Activated CD4-positive, alpha-beta T cell treated with anti-CD3 and anti-CD28 coated beads, Interleukin-2, amount 50 U/mL, for 4 hours (primary cell): Measurements from ENCODE around the gene PAWR.
"Not testable (repeated sequence)": the region's sequence is repeated elsewhere in the genome, so short reads cannot be mapped to it uniquely, and the experiment has no call there.

Experiments
- DNase-seq, 2 experiments: peaks; one replicate each; pipeline ENCODE4 v3.0.0-alpha.2; 2020

The PAWR gene

GRCh38 chr12:79645235-79645630 is 45.5 kb downstream of the PAWR start:
- no peak for DNase-seq

GRCh38 chr12:79644274-79645234 is 46.2 kb downstream of the PAWR start:
- DNase-seq: no peak

DNA sequence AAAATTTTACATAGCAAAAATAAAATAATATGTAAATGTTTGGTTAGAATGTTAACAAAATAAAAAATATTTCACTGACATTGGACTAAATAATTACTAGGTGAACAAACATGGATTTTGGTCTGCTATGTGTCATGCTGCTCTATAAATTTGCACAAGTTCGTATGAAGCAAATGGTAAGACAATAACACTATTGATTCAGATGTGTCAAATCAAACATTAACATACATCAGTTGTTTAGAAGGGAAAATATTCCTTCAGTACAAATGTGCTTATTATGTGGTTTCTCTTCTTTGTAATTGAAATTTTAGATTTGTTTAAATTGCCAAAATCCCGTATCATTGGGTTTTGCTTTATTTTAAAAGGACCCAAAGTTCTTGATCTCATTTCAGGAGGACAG is 46.9 kb downstream of the PAWR start:
- DNase-seq: no peak

GRCh38 chr12:79638490-79638889 is 52.3 kb downstream of the PAWR start:
- DNase-seq: no peak

- no peak for DNase-seq
Observed at GRCh38 chr12:79637093-79637492, 53.7 kb downstream of the PAWR start.

DNA sequence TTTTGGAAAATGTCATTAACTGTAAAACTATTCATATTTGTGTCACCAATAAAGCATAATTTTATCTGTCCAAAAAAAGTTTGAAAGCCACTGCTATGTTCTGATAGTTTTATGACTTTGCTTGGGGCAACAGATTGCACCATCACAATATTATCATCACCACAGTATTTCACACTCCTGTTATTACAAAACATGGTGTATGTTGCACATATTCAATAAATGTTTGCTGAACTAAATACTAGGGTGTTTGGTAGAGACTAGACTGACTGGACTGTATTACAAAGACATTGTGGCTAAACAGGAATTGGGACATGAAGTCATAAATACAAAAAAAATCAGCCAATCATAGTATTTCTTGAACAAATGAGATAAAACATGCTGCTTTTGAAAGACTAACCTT is 55.1 kb downstream of the PAWR start:
- no peak for DNase-seq

DNA sequence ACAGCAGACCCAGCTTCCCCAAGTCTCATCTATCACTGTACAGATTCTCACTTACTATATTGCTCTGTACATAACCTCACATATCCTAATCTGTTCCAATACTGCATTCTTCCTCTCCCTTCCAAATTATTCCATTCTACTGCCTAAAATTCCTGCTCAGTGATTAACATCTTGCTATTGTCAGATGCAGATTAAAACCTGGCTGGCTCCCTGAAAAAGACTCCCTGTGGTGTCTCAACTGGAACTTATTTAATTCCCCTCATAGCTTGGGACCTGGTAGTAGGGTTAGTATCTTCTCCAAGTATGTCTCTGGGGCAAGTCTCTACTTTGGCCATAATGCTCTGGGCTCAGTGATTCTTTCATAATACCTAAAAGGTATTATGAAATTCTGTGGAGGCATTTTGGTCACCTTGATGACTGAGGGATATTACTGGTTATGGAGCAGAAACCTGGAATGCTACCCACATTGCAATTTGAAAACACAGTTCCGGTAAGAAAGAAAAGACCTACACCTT is 55.8 kb downstream of the PAWR start:
- DNase-seq: no peak

- DNase-seq: no peak
Observed at GRCh38 chr12:79629561-79629960, 61.2 kb downstream of the PAWR start.

GRCh38 chr12:79626735-79627134 is 64.0 kb downstream of the PAWR start:
- DNase-seq: not testable (repeated sequence)

DNA sequence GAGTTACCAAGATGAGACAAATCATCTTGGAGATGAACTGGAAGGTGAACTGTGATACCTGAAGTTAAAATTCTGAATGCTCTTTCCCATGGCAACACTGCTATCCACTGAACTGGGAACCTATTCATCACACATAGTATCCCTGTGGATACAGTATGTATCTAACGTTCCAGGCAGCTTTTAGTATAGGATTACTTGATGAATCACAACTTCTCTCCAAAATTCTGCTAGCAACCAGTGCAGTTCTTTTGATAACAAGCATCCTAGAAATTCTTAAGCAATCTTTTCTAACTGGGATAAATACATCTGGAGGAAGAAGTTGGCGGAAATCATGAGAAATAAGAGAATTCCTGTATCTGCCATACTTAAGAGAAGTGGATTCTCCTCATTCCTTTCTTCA is 66.4 kb downstream of the PAWR start:
- DNase-seq: no peak

DNA sequence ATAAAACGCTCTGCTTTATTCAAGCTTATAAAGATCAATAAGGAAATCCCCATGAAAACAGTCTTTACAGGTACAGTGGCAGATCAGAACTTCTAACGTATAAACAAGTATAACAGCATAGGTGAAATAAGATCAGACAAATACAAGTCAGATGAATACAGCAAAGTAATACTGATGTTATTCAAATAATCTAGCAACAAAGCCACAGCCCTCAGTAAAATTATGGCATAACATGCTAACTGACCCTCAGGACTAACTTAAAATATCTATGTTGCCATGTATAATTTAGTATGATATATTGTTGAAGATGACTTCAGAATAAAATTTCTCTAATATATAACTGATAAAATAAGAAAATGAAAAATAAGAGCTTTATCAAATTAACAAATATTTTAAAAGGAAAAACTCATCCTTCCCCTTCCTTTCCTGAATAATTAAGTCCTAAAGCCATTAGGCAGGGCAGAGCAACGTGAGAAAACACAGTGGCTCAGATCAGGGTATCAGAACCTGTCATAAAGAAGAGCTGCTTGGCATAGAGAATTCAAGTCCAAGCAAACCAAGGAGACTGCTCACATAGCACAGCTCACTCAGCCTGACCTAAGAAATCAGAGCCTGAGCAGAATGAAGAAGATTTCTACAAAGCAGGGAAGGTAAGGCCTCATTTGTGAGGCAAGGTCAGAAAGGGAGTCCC is 70.7 kb downstream of the PAWR start:
- DNase-seq: no peak

DNA sequence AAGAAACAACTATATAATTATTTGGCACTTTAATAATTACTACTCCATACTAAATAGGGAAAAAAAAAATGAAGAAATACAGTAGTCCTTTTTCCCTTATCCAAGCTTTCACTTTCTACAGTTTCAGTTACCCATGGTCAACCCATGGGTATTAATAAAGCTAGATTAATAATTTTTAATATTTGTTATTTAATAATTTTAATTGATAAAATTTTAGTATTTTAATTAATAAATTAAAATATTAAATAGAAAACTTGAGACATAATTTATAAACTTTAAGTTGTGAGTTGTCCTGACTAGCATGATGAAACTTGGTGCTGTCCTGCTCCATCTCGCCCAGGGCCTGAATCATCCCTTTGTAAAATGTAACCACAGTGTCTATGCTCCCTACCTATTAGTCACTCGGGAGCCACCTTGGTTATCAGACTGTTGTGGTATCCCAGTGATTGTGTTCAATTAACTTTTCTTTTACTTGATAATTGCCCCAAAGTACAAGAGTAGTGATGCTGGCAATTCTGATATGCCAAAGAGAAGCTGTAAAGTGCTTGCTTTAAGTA is 71.8 kb downstream of the PAWR start:
- no peak for DNase-seq

GRCh38 chr12:79617696-79618095 is 73.1 kb downstream of the PAWR start:
- no peak for DNase-seq

DNA sequence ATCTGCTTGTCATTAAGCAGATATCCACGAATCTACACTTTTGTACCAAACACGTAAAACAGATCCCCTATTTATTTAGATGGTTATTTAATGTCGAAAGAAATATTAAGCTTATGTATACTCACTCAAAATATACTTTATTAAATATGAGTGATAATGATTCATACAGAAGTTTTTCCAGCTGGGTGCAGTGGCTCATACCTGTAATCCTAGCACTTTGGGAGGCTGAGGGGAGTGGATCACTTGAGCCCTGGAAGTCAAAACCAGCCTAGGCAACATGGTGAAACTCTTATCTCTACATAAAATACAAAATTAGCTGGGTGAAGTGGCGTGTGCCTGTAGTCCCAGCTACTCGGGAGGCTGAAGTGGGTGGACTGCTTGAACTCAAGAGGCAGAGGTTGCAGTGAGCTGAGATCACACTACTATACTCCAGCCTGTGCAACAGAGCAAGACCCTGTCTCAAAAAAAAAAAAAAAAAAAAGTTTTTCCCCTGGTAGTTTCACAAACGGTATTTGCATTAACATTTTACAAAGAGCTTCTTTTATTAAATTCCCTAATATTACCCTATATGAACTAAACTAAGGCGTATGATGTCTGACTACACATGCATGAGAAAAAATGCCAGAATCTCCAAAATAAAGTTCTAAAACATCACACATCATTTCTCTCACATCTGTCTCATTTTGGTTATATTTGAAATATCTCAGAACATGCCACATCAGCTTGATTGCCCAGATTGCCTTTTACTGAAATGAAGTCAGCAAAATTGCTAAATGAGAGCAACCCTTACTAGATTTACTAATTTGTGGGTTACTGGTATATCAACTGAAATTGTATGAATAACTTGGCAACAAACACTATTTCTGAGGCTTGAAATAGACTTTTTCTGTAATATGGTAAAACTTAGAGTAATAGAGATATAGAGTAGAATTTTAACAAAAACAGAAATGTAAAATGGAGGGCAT is 74.9 kb downstream of the PAWR start:
- no peak for DNase-seq

- no peak for DNase-seq
Observed at GRCh38 chr12:79614730-79615129, 76.0 kb downstream of the PAWR start.

GRCh38 chr12:79601908-79602307 is 88.9 kb downstream of the PAWR start:
- no peak for DNase-seq

- DNase-seq: no peak
Observed at GRCh38 chr12:79597910-79598309, 92.9 kb downstream of the PAWR start.

- no peak for DNase-seq
Observed at GRCh38 chr12:79596719-79597350, 93.9 kb downstream of the PAWR start.

GRCh38 chr12:79595273-79595672 is 95.5 kb downstream of the PAWR start:
- no peak for DNase-seq

- no peak for DNase-seq
Observed at GRCh38 chr12:79592865-79593264, 97.9 kb downstream of the PAWR start.

- no peak for DNase-seq
Observed at GRCh38 chr12:79591988-79592387, 98.8 kb downstream of the PAWR start.

DNA sequence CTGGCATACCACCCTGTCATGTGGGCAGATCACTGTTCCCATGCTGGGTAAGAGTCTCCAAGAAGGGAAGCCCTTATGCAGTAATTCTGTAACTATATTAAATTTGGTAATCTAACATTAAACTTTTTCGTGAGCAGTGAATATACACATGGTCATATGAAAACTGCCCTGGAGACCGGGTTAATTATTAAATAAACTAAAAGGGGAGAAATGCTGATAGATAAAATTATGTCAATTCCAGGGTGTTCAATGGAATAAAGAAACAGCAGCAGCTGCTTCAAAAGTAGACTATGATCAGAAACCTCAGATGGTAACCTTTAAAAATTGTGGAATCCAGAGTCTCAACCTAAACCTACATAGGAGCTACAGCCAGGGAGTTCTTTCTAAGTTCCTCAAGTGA is 100.0 kb downstream of the PAWR start:
- no peak for DNase-seq
